Neural cell (in vitro differentiated cells): ENCODE data around the gene ABCF2. TPM values are rescaled to one million over a fixed set of nuclear protein-coding genes. Genes with fewer than 3 reads are reported as not detected.

Source experiments
- H2AFZ ChIP-seq: fragments of 200-600, 300-800 bp; sonication (generic), shearing (Covaris generic); 2 replicates; pipeline ENCODE4 v1.6.0; 2014; ENCODE audit warnings: low read depth, mild to moderate bottlenecking, antibody characterized with exemption, low read length, moderate library complexity
- H3F3A ChIP-seq: fragments of 200-600 bp; shearing (Covaris generic); 2 replicates; pipeline ENCODE4 v1.6.1; 2016; ENCODE audit warnings: mild to moderate bottlenecking, moderate library complexity, mixed read lengths, antibody characterized with exemption, low read length; ENCODE audit not compliant: insufficient read depth, poor library complexity, severe bottlenecking
- H3K27ac ChIP-seq: fragments of 200-600, 300-800 bp; sonication (generic), shearing (Covaris generic); 2 replicates; pipeline ENCODE4 v1.5.1; 2014; ENCODE audit warnings: mild to moderate bottlenecking, low read length, moderate library complexity
- H3K27me3 ChIP-seq: fragments of 300-800, 200-600 bp; sonication (generic), shearing (Covaris generic); 2 replicates; pipeline ENCODE4 v1.6.0; 2014; ENCODE audit warnings: mild to moderate bottlenecking, low read depth, low read length, moderate library complexity; ENCODE audit not compliant: insufficient read depth
- H3K36me3 ChIP-seq: fragments of 300-800, 200-600 bp; sonication (generic), shearing (Covaris generic); 2 replicates; pipeline ENCODE4 v1.5.1; 2014; ENCODE audit warnings: mild to moderate bottlenecking, antibody characterized with exemption, low read length, moderate library complexity; ENCODE audit not compliant: insufficient read depth
- H3K4me2 ChIP-seq: fragments of 300-800, 200-600 bp; sonication (generic), shearing (Covaris generic); 2 replicates; pipeline ENCODE4 v1.6.0; 2014; ENCODE audit warnings: mild to moderate bottlenecking, low read length
- H3K4me3 ChIP-seq: fragments of 300-800, 200-600 bp; sonication (generic), shearing (Covaris generic); 2 replicates; pipeline ENCODE4 v1.5.1; 2014; ENCODE audit warnings: mild to moderate bottlenecking, low read length, moderate library complexity
- H3K79me2 ChIP-seq: fragments of 200-600 bp; shearing (Covaris generic); replicated peaks from 2 replicates; pipeline ENCODE4 v1.6.0; 2014; ENCODE audit warnings: mild to moderate bottlenecking, low read length, moderate library complexity; ENCODE audit not compliant: insufficient read depth
- H3K9ac ChIP-seq: fragments of 300-800, 200-600 bp; sonication (generic), shearing (Covaris generic); 2 replicates; pipeline ENCODE4 v1.6.1; 2016; ENCODE audit warnings: mild to moderate bottlenecking, low read length, mixed read lengths
- H3K9me2 ChIP-seq: fragments of 200-600 bp; shearing (Covaris generic); 2 replicates; pipeline ENCODE4 v1.6.1; 2016; ENCODE audit warnings: mild to moderate bottlenecking, low read length, mixed read lengths; ENCODE audit not compliant: insufficient read depth
- H3K9me3 ChIP-seq: fragments of 200-600, 300-800 bp; sonication (generic), shearing (Covaris generic); 2 replicates; pipeline ENCODE4 v1.6.1; 2016; ENCODE audit warnings: mild to moderate bottlenecking, mixed run types, low read length, moderate library complexity, mixed read lengths
- H4K20me1 ChIP-seq: fragments of 200-600 bp; shearing (Covaris generic); 2 replicates; pipeline ENCODE4 v1.6.1; 2016; ENCODE audit warnings: mild to moderate bottlenecking, mixed run types; ENCODE audit not compliant: insufficient read depth
- CTCF ChIP-seq: fragments of 450-650 bp; IDR thresholded peaks from 2 replicates; pipeline ENCODE4 v1.5.1; 2014; ENCODE audit warnings: antibody characterized with exemption, mild to moderate bottlenecking, moderate library complexity; ENCODE audit not compliant: poor library complexity, severe bottlenecking
- EP300 ChIP-seq: fragments of 450-650 bp; conservative IDR thresholded peaks from 2 replicates; pipeline ENCODE4 v1.6.1; 2014; ENCODE audit warnings: antibody characterized with exemption, mild to moderate bottlenecking, moderate library complexity; ENCODE audit not compliant: poor library complexity, severe bottlenecking
- EZH2 ChIP-seq: fragments of 200-600, 300-800 bp; shearing (Covaris generic), sonication (generic); IDR thresholded peaks from 2 replicates; pipeline ENCODE4 v1.6.1; 2014; ENCODE audit warnings: antibody characterized with exemption, low read length, borderline replicate concordance, mild to moderate bottlenecking; ENCODE audit not compliant: insufficient read depth, poor library complexity, severe bottlenecking
- MXI1 ChIP-seq: fragments of 450-650 bp; conservative IDR thresholded peaks from 2 replicates; pipeline ENCODE4 v1.6.1; 2014; ENCODE audit warnings: antibody characterized with exemption, mild to moderate bottlenecking; ENCODE audit not compliant: poor library complexity, severe bottlenecking
- POLR2AphosphoS5 ChIP-seq: IDR thresholded peaks from 2 replicates; pipeline ENCODE4 v1.6.1; 2012
- RAD21 ChIP-seq: fragments of 450-650 bp; conservative IDR thresholded peaks from 2 replicates; pipeline ENCODE4 v1.6.1; 2014; ENCODE audit warnings: antibody characterized with exemption, mild to moderate bottlenecking, moderate library complexity
- REST ChIP-seq: IDR thresholded peaks from 2 replicates; pipeline ENCODE4 v1.6.1; 2012; ENCODE audit warnings: borderline replicate concordance
- SMC3 ChIP-seq: fragments of 450-650 bp; conservative IDR thresholded peaks from 2 replicates; pipeline ENCODE4 v1.6.1; 2014; ENCODE audit warnings: antibody characterized with exemption, mild to moderate bottlenecking, moderate library complexity; ENCODE audit not compliant: poor library complexity
- TAF1 ChIP-seq: IDR thresholded peaks from 2 replicates; pipeline ENCODE4 v1.6.1; 2012; ENCODE audit warnings: low read depth
- polyA plus RNA-seq: library from polyadenylated mRNA; depleted of rRNA; stranded (reverse); fragments of >200 nt; gene quantifications from 2 replicates; pipeline ENCODE4 v1.2.3, GENCODE V29; 2014

ABCF2 gene
- polyA plus RNA-seq, 1 donor from 2014 or later, result 32.7 TPM

DNA sequence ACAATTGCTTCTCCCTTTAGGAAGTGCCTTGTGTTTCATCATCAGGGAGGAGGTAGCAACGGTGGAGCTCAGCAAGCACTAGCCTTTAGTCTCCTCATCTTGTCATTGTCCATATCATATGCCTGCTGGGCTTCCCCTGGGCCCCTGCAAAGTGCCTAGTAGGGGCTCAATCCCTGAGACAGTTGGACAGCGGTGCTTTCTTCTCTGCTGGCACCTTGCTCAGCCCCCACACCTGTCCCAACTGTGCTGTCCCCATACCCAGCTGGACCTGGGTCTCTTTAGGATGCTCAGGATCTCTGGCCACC, 16.0 kb upstream of the ABCF2 start:
- Histone ChIP-seq H3K4me2 (no peak overlapping the region), H3K79me2 (peaks cover 3% of the 10 kb centered on the region), H3K27me3 (no peaks in the 10 kb centered on the region), H3K4me3 (no peak overlapping the region), H3K27ac (no peak overlapping the region), H3K9me2 (no peaks in the 10 kb centered on the region), H4K20me1 (no peaks in the 10 kb centered on the region), H2AFZ (no peak overlapping the region), H3K9me3 (no peaks in the 10 kb centered on the region), H3F3A (peaks cover 4% of the 10 kb centered on the region), H3K9ac (peak overlapping the region; percentile 12), H3K36me3 (no peaks in the 10 kb centered on the region)
- TF ChIP-seq MXI1 (no peak), POLR2AphosphoS5 (no peak), CTCF (no peak), EP300 (no peak), EZH2 (no peak), SMC3 (no peak), RAD21 (no peak), TAF1 (no peak), REST (no peak)

GRCh38 chr7:151242159-151243044, 15.4 kb upstream of the ABCF2 start:
- no peak overlapping the region for H3K4me2 ChIP-seq
- H3K9me3 ChIP-seq, result no peaks in the 10 kb centered on the region
- H3F3A ChIP-seq, result no peaks in the 10 kb centered on the region
- no peaks in the 10 kb centered on the region for H4K20me1 ChIP-seq
- H3K36me3 ChIP-seq, result no peaks in the 10 kb centered on the region
- no peaks in the 10 kb centered on the region for H3K9me2 ChIP-seq
- no peaks in the 10 kb centered on the region for H3K27me3 ChIP-seq
- no peak overlapping the region for H3K4me3 ChIP-seq
- H3K27ac ChIP-seq, result no peak overlapping the region
- TF ChIP-seq REST (no peak), POLR2AphosphoS5 (no peak), MXI1 (no peak), TAF1 (no peak), EP300 (no peak)
- no peak overlapping the region for H2AFZ ChIP-seq
- H3K79me2 ChIP-seq, result peaks cover 3% of the 10 kb centered on the region
- H3K9ac ChIP-seq, result no peak overlapping the region
